Stimulated activated CD8-positive, alpha-beta memory T cell treated with anti-CD3 and anti-CD28 coated beads, Interleukin-4, amount 100 ng/mL, for 24 hours (primary cell): ENCODE data around the gene BMX.

Experiments used
- DNase-seq: peaks from one replicate; pipeline ENCODE4 v3.0.0-alpha.2; 2020; ENCODE audit warnings: low read depth

The BMX gene

GRCh38 chrX:15507005-15507404, 6.4 kb downstream of the BMX start:
- DNase-seq, result no peak

- DNase-seq, result no peak
Measured at GRCh38 chrX:15509845-15510244, 9.2 kb downstream of the BMX start.

- DNase-seq, result no peak
Measured at GRCh38 chrX:15511563-15511962, 11.0 kb downstream of the BMX start.

GRCh38 chrX:15512401-15512965, 11.9 kb downstream of the BMX start:
- DNase-seq, result no peak

- DNase-seq, result no peak
Measured at GRCh38 chrX:15514279-15514678, 13.7 kb downstream of the BMX start.

- DNase-seq, result no peak
Measured at GRCh38 chrX:15515931-15516330, 15.3 kb downstream of the BMX start.

GRCh38 chrX:15522464-15522863, 21.9 kb downstream of the BMX start:
- DNase-seq, result no peak

- no peak for DNase-seq
Measured at GRCh38 chrX:15523088-15523487, 22.5 kb downstream of the BMX start.

- no peak for DNase-seq
Measured at GRCh38 chrX:15524417-15524816, 23.8 kb downstream of the BMX start.

- DNase-seq, result no peak
Measured at GRCh38 chrX:15525664-15526416, 25.2 kb downstream of the BMX start.

GRCh38 chrX:15529165-15529564, 28.6 kb downstream of the BMX start:
- no peak for DNase-seq

- no peak for DNase-seq
Measured at GRCh38 chrX:15530318-15530717, 29.7 kb downstream of the BMX start.

GRCh38 chrX:15546745-15547144, 46.1 kb downstream of the BMX start:
- DNase-seq, result no peak

- DNase-seq, result no peak
Measured at GRCh38 chrX:15547356-15547755, 46.7 kb downstream of the BMX start.

- no peak for DNase-seq
Measured at GRCh38 chrX:15549189-15550012, 48.8 kb downstream of the BMX start.

GRCh38 chrX:15559227-15559626, 58.6 kb downstream of the BMX start:
- DNase-seq, result no peak

GRCh38 chrX:15560924-15561323, 60.3 kb downstream of the BMX start:
- no peak for DNase-seq

- DNase-seq, result no peak
Measured at GRCh38 chrX:15563056-15563455, 62.4 kb downstream of the BMX start.

GRCh38 chrX:15564981-15565579, 64.5 kb downstream of the BMX start:
- peak; percentile 5 for DNase-seq

GRCh38 chrX:15566244-15566643, 65.6 kb downstream of the BMX start:
- no peak for DNase-seq

- no peak for DNase-seq
Measured at GRCh38 chrX:15567267-15567666, 66.7 kb downstream of the BMX start.

GRCh38 chrX:15567886-15568616, 67.4 kb downstream of the BMX start:
- no peak for DNase-seq
